ENCODE results near the gene GPR35. TPM values are rescaled to one million over a fixed set of nuclear protein-coding genes. Genes with fewer than 3 reads are reported as not detected.
A peak's percentile ranks its signal among the peaks of the same experiment; 100 is the strongest.

Gene GPR35
- total RNA-seq, 2 donors from 2014 or later, result 0.55 to 0.71 TPM

GRCh38 chr2:240593703-240594451, 31.4 kb upstream of the GPR35 start:
- Mint-ChIP-seq H3K36me3 (ENCODE audit: low read depth) (peaks cover 24% of the 10 kb centered on the region), H3K27me3 (ENCODE audit: insufficient read depth) (no peaks in the 10 kb centered on the region), H3K4me3 (no peak overlapping the region), H3K4me1 (peaks cover 1% of the 10 kb centered on the region), H3K9me3 (no peaks in the 10 kb centered on the region), H3K27ac (no peak overlapping the region)
- no peak for TF ChIP-seq CTCF (conservative IDR thresholded peaks at IDR 0.05)
- Histone ChIP-seq H3K9ac (ENCODE audit: extremely low read depth, low read length, poor library complexity, severe bottlenecking) (no peak overlapping the region), H3K27ac (ENCODE audit: low read depth, low read length) (no peak overlapping the region), H3K4me3 (ENCODE audit: low read length) (no peak overlapping the region), H3K27me3 (ENCODE audit: control insufficient read depth, insufficient read depth, low read length, poor library complexity, severe bottlenecking) (no peaks in the 10 kb centered on the region), H3K9me3 (ENCODE audit: control insufficient read depth, low read length) (no peaks in the 10 kb centered on the region), H3K4me1 (ENCODE audit: control insufficient read depth, insufficient read depth, low read length) (no peaks in the 10 kb centered on the region), H3K36me3 (ENCODE audit: control insufficient read depth, insufficient read depth, low read length) (peaks cover 28% of the 10 kb centered on the region)
- WGBS, 2 experiments (ENCODE audit: insufficient coverage in 1 of 2, insufficient read length in 1 of 2), result 94 to 97% methylated on average over 13 to 19 of the region's 19 CpGs
- DNase-seq, result no peak

GRCh38 chr2:240594511-240595380, 30.5 kb upstream of the GPR35 start:
- peak; percentile 39 for DNase-seq
- Histone ChIP-seq H3K36me3 (ENCODE audit: control insufficient read depth, insufficient read depth, low read length) (peaks cover 20% of the 10 kb centered on the region), H3K9me3 (ENCODE audit: control insufficient read depth, low read length) (no peaks in the 10 kb centered on the region), H3K4me1 (ENCODE audit: control insufficient read depth, insufficient read depth, low read length) (no peaks in the 10 kb centered on the region), H3K4me3 (ENCODE audit: low read length) (no peak overlapping the region), H3K9ac (ENCODE audit: extremely low read depth, low read length, poor library complexity, severe bottlenecking) (no peak overlapping the region), H3K27me3 (ENCODE audit: control insufficient read depth, insufficient read depth, low read length, poor library complexity, severe bottlenecking) (no peaks in the 10 kb centered on the region), H3K27ac (ENCODE audit: low read depth, low read length) (no peak overlapping the region)
- H3K4me1 Mint-ChIP-seq, result no peaks in the 10 kb centered on the region
- no peaks in the 10 kb centered on the region for H3K9me3 Mint-ChIP-seq
- no peak for TF ChIP-seq CTCF (conservative IDR thresholded peaks at IDR 0.05)
- peaks cover 20% of the 10 kb centered on the region for H3K36me3 Mint-ChIP-seq (ENCODE audit: low read depth)
- no peaks in the 10 kb centered on the region for H3K27me3 Mint-ChIP-seq (ENCODE audit: insufficient read depth)
- H3K4me3 Mint-ChIP-seq, result no peak overlapping the region
- 96 to 97% methylated on average over 25 to 34 of the region's 34 CpGs for WGBS, 2 experiments (ENCODE audit: insufficient coverage in 1 of 2, insufficient read length in 1 of 2)
- H3K27ac Mint-ChIP-seq, result no peak overlapping the region

- peaks cover 20% of the 10 kb centered on the region for H3K36me3 Mint-ChIP-seq (ENCODE audit: low read depth)
- no peaks in the 10 kb centered on the region for H3K4me1 Mint-ChIP-seq
- no peaks in the 10 kb centered on the region for H3K4me1 ChIP-seq (ENCODE audit: control insufficient read depth, insufficient read depth, low read length)
- H3K4me3 ChIP-seq (ENCODE audit: low read length), result no peak overlapping the region
- H3K36me3 ChIP-seq (ENCODE audit: control insufficient read depth, insufficient read depth, low read length), result peaks cover 15% of the 10 kb centered on the region
- H3K4me3 Mint-ChIP-seq, result no peak overlapping the region
- 82 to 83% methylated on average over 14 to 18 of the region's 18 CpGs for WGBS, 2 experiments (ENCODE audit: insufficient coverage in 1 of 2, insufficient read length in 1 of 2)
- TF ChIP-seq CTCF (conservative IDR thresholded peaks at IDR 0.05), result peak; percentile 78
- H3K27me3 Mint-ChIP-seq (ENCODE audit: insufficient read depth), result no peaks in the 10 kb centered on the region
- no peaks in the 10 kb centered on the region for H3K9me3 ChIP-seq (ENCODE audit: control insufficient read depth, low read length)
- H3K27me3 ChIP-seq (ENCODE audit: control insufficient read depth, insufficient read depth, low read length, poor library complexity, severe bottlenecking), result no peaks in the 10 kb centered on the region
- no peak overlapping the region for H3K27ac Mint-ChIP-seq
- no peak overlapping the region for H3K27ac ChIP-seq (ENCODE audit: low read depth, low read length)
- no peak overlapping the region for H3K9ac ChIP-seq (ENCODE audit: extremely low read depth, low read length, poor library complexity, severe bottlenecking)
- DNase-seq, result peak; percentile 89
- H3K9me3 Mint-ChIP-seq, result no peaks in the 10 kb centered on the region
Measured at GRCh38 chr2:240595381-240596079, 29.8 kb upstream of the GPR35 start.
